Pancreas (tissue), 10 donors: Measurements from ENCODE around the gene C12orf42. TPM values are rescaled to one million over a fixed set of nuclear protein-coding genes. Genes with fewer than 3 reads are reported as not detected.

Experiments
- ATAC-seq, 4 donors: fragments of 200-7000 bp; cut with Tn5 transposase; one replicate each; pipeline versions ENCODE4 v1.8.0 to v1.9.1; 2020; ENCODE audit warnings: mild to moderate bottlenecking in 4 of 4, moderate library complexity in 4 of 4
- DNase-seq, 6 donors: peaks; one replicate each; pipeline ENCODE4 v3.0.0-alpha.2; 2020
- FAIRE-seq: peaks from 2 replicates; lab custom pipeline; 2012; peaks lifted over from hg19 to GRCh38; lab: Jason Lieb, UNC
- H3K27ac ChIP-seq, 4 donors: fragments of 200-600 bp; sonication (generic); 1 replicate in 3 of 4; 2 replicates in 1 of 4; pipeline versions ENCODE4 v1.5.0 to v1.8.0; 2020
- H3K27me3 ChIP-seq, 4 donors: fragments of 200-600 bp; one replicate each; pipeline ENCODE4 v1.8.0; 2021
- H3K36me3 ChIP-seq, 3 donors: fragments of 200-600 bp; sonication (generic) in 1 of 3; one replicate each; pipeline versions ENCODE4 v1.5.0 to v1.8.0; 2020 to 2021
- H3K4me1 ChIP-seq, 3 donors: fragments of 200-600 bp; one replicate each; pipeline ENCODE4 v1.8.0; 2021
- H3K4me3 ChIP-seq, 4 donors: fragments of 200-600 bp; sonication (generic) in 2 of 4; one replicate each; pipeline versions ENCODE4 v1.5.0 to v1.8.0; 2020 to 2021
- H3K9me3 ChIP-seq, 4 donors: fragments of 200-600 bp; one replicate each; pipeline ENCODE4 v1.8.0; 2021
- CTCF ChIP-seq, 4 donors: fragments of 200-600 bp; sonication (generic) in 3 of 4; IDR thresholded peaks; one replicate each; pipeline versions ENCODE4 v1.5.0 to v1.8.0; 2021; ENCODE audit warnings: antibody characterized with exemption in 4 of 4
- WGBS, 2 donors: extraction: QIAGEN DNeasy Blood & Tissue Kit; methylation state at CpG; one replicate each; pipeline ENCODE4 v1.1.7; 2013; 5-methylcytosine and 5-hydroxymethylcytosine counted together
- intact Hi-C, 3 donors: fragments of 100-400 bp; cut with DNase I; formaldehyde crosslinking; loops; one replicate each; pipeline versions ENCODE4 v1.11.1 to v1.14.2; 2022
- polyA plus RNA-seq, 2 donors: library from polyadenylated mRNA; stranded (reverse); fragments of 200-250 nt; gene quantifications; one replicate each; pipeline ENCODE4 v1.2.3, GENCODE V29; 2013
- total RNA-seq, 6 donors: library from RNA; stranded (reverse); fragmentation: NEBNext Ultra II Directional in 4 of 6; extraction: Animal tissue kit (Norgen Biotek cat#: 25700) in 4 of 6; gene quantifications; one replicate each; pipeline versions ENCODE4 v1.2.1 to v1.2.4, GENCODE V29; 2021 to 2023
- donor health status: healthy with polysubstance abuse.
- donor health status: DM: no; HTN: no; CAD: no; lungs with moderate emphysema.
- donor health status: DM: no; HTN: no; CAD: no.
- donor health status: control.
- donor health status: control.
- donor health status: Bipolar disorder and iron deficiency.
- donor health status: DM: yes; HTN: yes; CAD: no.
- donor health status: DM: no; HTN: no; CAD: no.
- donor health status: DM: no; HTN: no; CAD: no.
- donor health status: DM: yes; HTN: yes; CAD: no.

The C12orf42 gene
- total and polyA plus RNA-seq, 8 donors = not detected

GRCh38 chr12:103399986-103400385 lies 95.8 kb downstream of the C12orf42 start:
- intact Hi-C loops = no loop called here
- H3K27ac ChIP-seq = no peak overlapping the region
- H3K4me3 ChIP-seq = no peak overlapping the region
- H3K4me1 ChIP-seq = no peaks in the 10 kb centered on the region
- H3K36me3 ChIP-seq = no peaks in the 10 kb centered on the region
- WGBS, 2 donors = 77 to 91% methylated on average over 1 of the region's 1 CpG
- ATAC-seq = no peak
- no peak for DNase-seq
- FAIRE-seq = no peak
- no peaks in the 10 kb centered on the region for H3K9me3 ChIP-seq
- no peaks in the 10 kb centered on the region for H3K27me3 ChIP-seq
- no peak for TF ChIP-seq CTCF (IDR thresholded peaks at IDR 0.05)

GRCh38 chr12:103397536-103397935 lies 98.2 kb downstream of the C12orf42 start:
- no peaks in the 10 kb centered on the region for H3K4me1 ChIP-seq
- TF ChIP-seq CTCF (IDR thresholded peaks at IDR 0.05) = no peak
- DNase-seq (no peak), ATAC-seq (no peak), FAIRE-seq (no peak)
- H3K36me3 ChIP-seq = no peaks in the 10 kb centered on the region
- H3K9me3 ChIP-seq = no peaks in the 10 kb centered on the region
- 2 to 16% methylated on average over 1 of the region's 1 CpG for WGBS, 2 donors
- intact Hi-C loops = no loop called here
- no peaks in the 10 kb centered on the region for H3K27me3 ChIP-seq
- H3K4me3 ChIP-seq = no peak overlapping the region
- H3K27ac ChIP-seq = no peak overlapping the region

GRCh38 chr12:103392722-103393121 lies 103.0 kb downstream of the C12orf42 start:
- ATAC-seq = no peak
- no peak for TF ChIP-seq CTCF (IDR thresholded peaks at IDR 0.05)
- WGBS, 2 donors = 35 to 37% methylated on average over 1 of the region's 1 CpG
- Histone ChIP-seq H3K9me3 (no peaks in the 10 kb centered on the region), H3K4me3 (no peak overlapping the region), H3K27ac (no peak overlapping the region), H3K4me1 (no peaks in the 10 kb centered on the region), H3K36me3 (no peaks in the 10 kb centered on the region), H3K27me3 (no peaks in the 10 kb centered on the region)
- DNase-seq = no peak
- intact Hi-C loops = no loop called here
- no peak for FAIRE-seq

- no peaks in the 10 kb centered on the region for H3K4me1 ChIP-seq
- 63 to 73% methylated on average over 4 of the region's 4 CpGs for WGBS, 2 donors
- no peaks in the 10 kb centered on the region for H3K36me3 ChIP-seq
- no peak for TF ChIP-seq CTCF (IDR thresholded peaks at IDR 0.05)
- ATAC-seq = no peak
- H3K27me3 ChIP-seq = no peaks in the 10 kb centered on the region
- no peak for FAIRE-seq
- H3K27ac ChIP-seq = no peak overlapping the region
- intact Hi-C loops = no loop called here
- H3K9me3 ChIP-seq = no peaks in the 10 kb centered on the region
- no peak for DNase-seq
- H3K4me3 ChIP-seq = no peak overlapping the region
Measured at GRCh38 chr12:103391103-103391502, 104.7 kb downstream of the C12orf42 start.

GRCh38 chr12:103387385-103387784 lies 108.4 kb downstream of the C12orf42 start:
- TF ChIP-seq CTCF (IDR thresholded peaks at IDR 0.05) = no peak
- Histone ChIP-seq H3K27me3 (no peaks in the 10 kb centered on the region), H3K36me3 (no peaks in the 10 kb centered on the region), H3K4me3 (no peak overlapping the region), H3K4me1 (no peaks in the 10 kb centered on the region), H3K9me3 (no peaks in the 10 kb centered on the region), H3K27ac (no peak overlapping the region)
- FAIRE-seq (no peak), ATAC-seq (no peak), DNase-seq (no peak)
- intact Hi-C loops = no loop called here
- 66 to 84% methylated on average over 7 of the region's 7 CpGs for WGBS, 2 donors
